DND-41 (cell line): Measurements from ENCODE around the gene SMTN.

Experiments used
- ATAC-seq: fragments of 200-7000 bp; cut with Tn5 transposase; 3 replicates; pipeline ENCODE4 v1.9.1; 2021; ENCODE audit warnings: low read depth; ENCODE audit not compliant: insufficient read depth
- DNase-seq: peaks from one replicate; pipeline ENCODE4 v3.0.0-alpha.2; 2020
- H2AFZ ChIP-seq: 2 replicates; pipeline ENCODE4 v1.6.0; 2012; ENCODE audit warnings: low read depth, low read length
- H3K27ac ChIP-seq: 2 replicates; pipeline ENCODE4 v1.5.1; 2012; ENCODE audit warnings: low read length, inconsistent platforms
- H3K27me3 ChIP-seq: fragments of 200-600 bp; sonication (generic); 2 replicates; pipeline ENCODE4 v1.6.0; 2012; ENCODE audit warnings: low read length, mild to moderate bottlenecking, inconsistent platforms; ENCODE audit not compliant: insufficient read depth, poor library complexity
- H3K36me3 ChIP-seq: 2 replicates; pipeline ENCODE4 v1.5.1; 2012; ENCODE audit warnings: low read length, inconsistent platforms; ENCODE audit not compliant: insufficient read depth
- H3K4me1 ChIP-seq: 2 replicates; pipeline ENCODE4 v1.5.1; 2012; ENCODE audit warnings: mild to moderate bottlenecking, low read length; ENCODE audit not compliant: insufficient read depth
- H3K4me2 ChIP-seq: 2 replicates; pipeline ENCODE4 v1.6.0; 2012; ENCODE audit warnings: mild to moderate bottlenecking, moderate library complexity, low read length, inconsistent platforms; ENCODE audit not compliant: insufficient read depth
- H3K4me3 ChIP-seq, 2 experiments: fragments of 200-600 bp in 1 of 2; shearing (Covaris generic) in 1 of 2; 2 replicates each; pipeline ENCODE4 v1.5.1; 2012 to 2016; ENCODE audit warnings: inconsistent platforms in 2 of 2, low read length in 2 of 2, mild to moderate bottlenecking in 2 of 2, low read depth in 1 of 2, moderate library complexity in 1 of 2
- H3K79me2 ChIP-seq: 2 replicates; pipeline ENCODE4 v1.6.0; 2012; ENCODE audit warnings: low read length, inconsistent platforms; ENCODE audit not compliant: insufficient read depth
- H3K9ac ChIP-seq: 2 replicates; pipeline ENCODE4 v1.6.0; 2012; ENCODE audit warnings: low read depth, mild to moderate bottlenecking, inconsistent platforms, low read length, moderate library complexity
- H3K9me3 ChIP-seq: 2 replicates; pipeline ENCODE4 v1.5.1; 2012; ENCODE audit warnings: low read length, moderate library complexity, mild to moderate bottlenecking, inconsistent platforms; ENCODE audit not compliant: insufficient read depth, severe bottlenecking
- H4K20me1 ChIP-seq: 2 replicates; pipeline ENCODE4 v1.6.0; 2012; ENCODE audit warnings: low read length; ENCODE audit not compliant: insufficient read depth
- CTCF ChIP-seq: IDR thresholded peaks from 2 replicates; pipeline ENCODE4 v1.5.1; 2012; ENCODE audit warnings: borderline replicate concordance, low read length, moderate library complexity, mild to moderate bottlenecking; ENCODE audit not compliant: poor library complexity, severe bottlenecking; ENCODE audit errors: extremely low read depth
- EZH2 ChIP-seq: IDR thresholded peaks from 3 replicates; pipeline ENCODE4 v1.6.1; 2012; ENCODE audit warnings: borderline replicate concordance, low read depth, mild to moderate bottlenecking, moderate library complexity, low read length, inconsistent platforms; ENCODE audit not compliant: severe bottlenecking

Gene SMTN

GRCh38 chr22:31125521-31126117 lies 44.5 kb downstream of the SMTN start:
- Histone ChIP-seq H2AFZ (no peak overlapping the region), H3K9me3 (no peaks in the 10 kb centered on the region), H3K27me3 (no peaks in the 10 kb centered on the region), H3K9ac (no peak overlapping the region), H3K4me1 (no peaks in the 10 kb centered on the region), H3K4me3 (no peak overlapping the region), H3K4me2 (no peak overlapping the region), H3K27ac (no peak overlapping the region), H4K20me1 (no peaks in the 10 kb centered on the region), H3K79me2 (no peaks in the 10 kb centered on the region), H3K36me3 (no peaks in the 10 kb centered on the region)
- no peak for DNase-seq
- TF ChIP-seq EZH2 (no peak), CTCF (no peak)
- no peak for ATAC-seq

DNA sequence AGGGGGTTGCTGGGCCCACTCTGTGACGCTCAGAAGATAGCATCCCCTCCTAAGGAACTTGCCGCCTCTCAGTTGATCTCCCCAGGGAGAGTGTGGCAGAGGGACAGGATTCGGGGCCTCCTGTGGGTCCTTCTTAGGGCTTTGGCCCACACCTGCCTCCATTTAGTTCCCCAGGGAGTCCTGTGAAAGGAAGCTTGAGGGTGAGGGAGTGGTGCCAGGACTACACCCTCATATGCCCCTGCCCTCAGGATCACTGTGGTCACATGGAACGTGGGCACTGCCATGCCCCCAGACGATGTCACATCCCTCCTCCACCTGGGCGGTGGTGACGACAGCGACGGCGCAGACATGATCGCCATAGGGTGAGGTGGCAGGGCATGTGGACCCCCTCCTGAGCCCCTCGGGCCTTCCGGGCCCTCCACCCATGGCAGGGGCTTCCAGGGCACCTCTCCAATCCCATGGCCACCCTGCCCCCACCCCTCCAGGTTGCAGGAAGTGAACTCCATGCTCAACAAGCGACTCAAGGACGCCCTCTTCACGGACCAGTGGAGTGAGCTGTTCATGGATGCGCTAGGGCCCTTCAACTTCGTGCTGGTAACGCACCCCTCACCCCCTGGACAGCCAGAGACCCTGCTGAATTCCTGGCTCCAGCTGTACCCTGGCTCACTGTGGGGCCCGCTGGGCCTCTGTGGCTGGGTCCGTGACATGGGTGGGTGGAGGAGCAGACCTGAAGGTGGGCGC lies 45.2 kb downstream of the SMTN start:
- ATAC-seq (peak; percentile 47), DNase-seq (peak; percentile 13)
- H3K9ac ChIP-seq = no peak overlapping the region
- H3K4me1 ChIP-seq = no peaks in the 10 kb centered on the region
- no peak overlapping the region for H2AFZ ChIP-seq
- H4K20me1 ChIP-seq = no peaks in the 10 kb centered on the region
- H3K27ac ChIP-seq = no peak overlapping the region
- no peak overlapping the region for H3K4me2 ChIP-seq
- H3K36me3 ChIP-seq = no peaks in the 10 kb centered on the region
- no peaks in the 10 kb centered on the region for H3K9me3 ChIP-seq
- TF ChIP-seq EZH2 (no peak), CTCF (no peak)
- H3K79me2 ChIP-seq = no peaks in the 10 kb centered on the region
- no peak overlapping the region for H3K4me3 ChIP-seq
- no peaks in the 10 kb centered on the region for H3K27me3 ChIP-seq

GRCh38 chr22:31126869-31127175 lies 45.7 kb downstream of the SMTN start:
- no peaks in the 10 kb centered on the region for H3K9me3 ChIP-seq
- DNase-seq = no peak
- no peaks in the 10 kb centered on the region for H3K27me3 ChIP-seq
- H2AFZ ChIP-seq = no peak overlapping the region
- no peak overlapping the region for H3K4me2 ChIP-seq
- no peaks in the 10 kb centered on the region for H3K79me2 ChIP-seq
- no peak overlapping the region for H3K27ac ChIP-seq
- no peak overlapping the region for H3K9ac ChIP-seq
- no peaks in the 10 kb centered on the region for H3K36me3 ChIP-seq
- no peaks in the 10 kb centered on the region for H3K4me1 ChIP-seq
- H3K4me3 ChIP-seq = no peak overlapping the region
- no peaks in the 10 kb centered on the region for H4K20me1 ChIP-seq
- no peak for TF ChIP-seq EZH2
- TF ChIP-seq CTCF = no peak
- ATAC-seq = no peak
